Left forelimb (tissue), 1 donor: Measurements from ENCODE around the gene TTC24.

Experiments used
- DNase-seq: peaks from one replicate; pipeline ENCODE4 v3.0.0-alpha.2; 2018; ENCODE audit warnings: low spot score

TTC24 gene

DNA sequence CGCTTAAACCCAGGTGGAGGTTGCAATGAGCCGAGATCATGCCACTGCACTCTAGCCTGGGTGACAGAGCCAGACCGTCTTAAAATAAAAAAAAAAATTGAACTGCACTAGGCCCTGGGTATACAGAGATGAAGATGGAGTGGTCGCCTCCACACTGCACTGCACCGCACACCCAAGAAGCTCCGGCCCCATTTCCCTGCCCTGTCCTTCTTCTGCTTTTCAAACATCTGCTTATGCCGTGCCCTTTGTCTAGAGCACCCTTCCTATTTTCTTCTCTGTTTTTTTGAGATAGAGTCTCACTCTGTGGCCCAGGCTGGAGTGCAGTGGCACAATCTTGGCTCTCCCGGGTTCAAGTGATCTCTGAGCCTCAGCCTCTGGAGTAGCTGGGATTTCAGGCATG is 24.6 kb upstream of the TTC24 start:
- no peak for DNase-seq

- DNase-seq: no peak
Observed at GRCh38 chr1:156555715-156556114, 23.8 kb upstream of the TTC24 start.

DNA sequence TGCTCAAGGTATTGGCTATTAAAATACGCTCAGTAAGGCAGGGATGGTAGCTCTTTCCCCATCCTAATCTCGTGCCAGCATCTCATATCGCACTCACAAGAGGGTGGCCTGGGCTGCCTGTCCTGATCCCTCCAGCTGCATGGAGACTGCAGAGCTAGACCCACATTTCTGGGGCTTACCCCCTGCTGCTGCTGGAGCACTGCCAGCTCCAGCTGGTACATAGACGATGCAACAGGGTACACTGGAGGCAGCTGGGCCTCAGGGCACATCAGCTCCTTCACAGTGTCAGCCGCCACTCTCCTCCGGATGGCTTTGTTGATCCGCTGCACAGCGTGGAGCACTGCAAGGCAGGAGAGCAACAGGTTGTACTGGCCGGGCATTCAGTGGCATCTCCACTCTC is 23.2 kb upstream of the TTC24 start:
- DNase-seq: no peak

DNA sequence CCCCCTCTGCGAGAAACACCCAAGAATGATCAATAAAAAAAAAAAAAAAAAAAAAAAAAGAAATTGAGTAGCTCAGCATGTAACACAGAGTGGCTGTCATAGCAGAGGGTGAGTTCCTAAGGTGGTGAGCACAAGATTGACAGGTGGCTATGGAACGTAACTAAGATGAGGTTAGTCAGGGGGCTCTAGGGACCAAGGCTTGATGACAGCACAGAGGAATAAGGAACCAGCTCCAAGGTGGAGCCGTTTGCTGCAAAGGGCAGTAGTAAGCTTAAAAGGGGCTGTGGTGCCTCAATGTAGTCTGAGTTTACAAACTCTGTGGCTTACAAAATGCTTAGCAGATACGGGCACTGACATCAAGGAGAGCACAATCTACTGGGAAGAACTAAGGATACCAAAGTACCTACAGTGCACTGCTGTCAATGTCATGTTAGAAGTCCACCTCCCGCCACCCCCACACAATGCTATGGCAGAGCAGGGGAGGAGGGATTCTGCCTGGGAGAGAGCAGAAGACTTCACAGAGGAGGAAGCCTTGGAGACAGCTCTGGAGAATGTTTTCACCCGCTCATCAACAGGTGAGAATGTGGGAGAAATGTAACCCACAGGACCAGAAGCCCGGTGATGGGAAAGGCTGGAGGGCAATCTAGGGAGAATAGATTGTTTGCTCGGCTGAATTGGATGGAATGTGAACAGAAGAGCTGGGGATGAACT is 20.3 kb upstream of the TTC24 start:
- DNase-seq: no peak

DNA sequence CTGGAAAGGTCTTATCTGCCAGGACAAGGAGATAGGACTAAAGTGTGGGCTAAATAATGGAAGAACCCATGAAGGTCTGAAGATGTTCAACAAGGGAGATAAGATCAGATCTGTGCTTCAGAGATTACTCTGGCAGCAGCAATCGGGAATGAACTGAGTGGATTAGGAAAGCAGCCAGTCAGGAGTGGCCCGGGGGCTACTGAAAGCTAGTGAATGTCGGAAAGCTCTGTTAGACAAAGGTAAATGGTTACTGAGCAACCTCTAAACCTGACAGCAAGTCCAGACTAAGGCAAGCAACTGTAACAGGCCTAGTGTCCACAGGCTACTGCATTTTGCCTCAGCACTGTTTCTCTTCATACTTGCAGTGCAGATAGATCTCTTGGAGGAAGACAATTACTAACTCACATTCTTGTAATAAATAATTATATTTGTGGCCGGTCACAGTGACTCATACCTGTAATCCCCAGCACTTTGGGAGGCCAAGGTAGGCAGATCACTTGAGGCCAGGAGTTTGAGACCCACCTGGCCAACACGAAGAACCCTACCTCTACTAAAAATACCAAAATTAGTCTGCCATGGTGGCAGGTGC is 19.6 kb upstream of the TTC24 start:
- no peak for DNase-seq

DNA sequence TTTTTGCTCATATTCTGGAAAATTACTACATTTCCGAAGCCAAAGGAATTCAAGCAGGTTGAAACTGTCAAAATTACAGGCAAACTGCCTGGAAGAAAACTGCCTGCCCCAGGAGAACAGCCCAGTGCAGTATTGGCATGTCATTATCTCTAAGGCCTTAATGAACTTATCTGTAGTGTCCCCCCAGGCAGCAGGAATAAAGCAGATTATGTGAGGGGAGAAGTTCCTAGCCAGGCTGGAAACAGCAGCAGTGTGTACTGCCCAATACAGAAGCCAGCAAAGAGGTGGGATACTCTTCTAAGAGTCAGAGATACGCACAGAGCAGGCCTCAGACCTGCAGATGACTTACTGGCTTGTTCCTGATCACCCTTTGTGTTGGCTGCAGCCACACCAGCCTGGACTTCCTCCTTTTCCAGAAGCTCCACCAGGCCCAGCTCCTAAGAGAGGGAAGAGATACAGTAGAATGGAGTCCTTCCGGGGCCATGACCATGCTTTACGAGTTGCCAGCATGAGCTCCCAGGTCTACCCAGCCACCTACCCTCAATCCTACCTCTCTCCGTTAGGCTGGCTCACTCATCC is 18.8 kb upstream of the TTC24 start:
- DNase-seq: no peak

- no peak for DNase-seq
Observed at GRCh38 chr1:156565519-156565918, 14.0 kb upstream of the TTC24 start.

DNA sequence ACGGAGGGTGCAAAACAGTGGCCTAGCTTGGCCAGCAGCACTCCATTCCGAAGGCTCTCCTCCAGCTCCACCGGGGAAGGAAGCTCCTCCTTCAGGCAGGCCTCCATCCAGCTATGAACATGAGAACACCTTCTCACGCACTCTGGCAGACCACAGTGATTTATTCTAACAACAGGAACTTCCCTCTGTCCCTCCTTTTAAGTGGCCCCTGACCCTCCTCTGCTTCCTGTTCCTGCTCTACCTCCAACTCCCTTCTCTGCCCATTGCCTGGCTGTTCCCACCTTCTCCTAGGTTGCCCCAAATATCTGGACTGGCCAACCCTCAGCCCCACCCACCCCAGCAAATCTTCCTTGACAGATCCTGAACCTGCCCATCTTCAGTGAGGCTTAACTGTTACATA is 13.1 kb upstream of the TTC24 start:
- DNase-seq: no peak

DNA sequence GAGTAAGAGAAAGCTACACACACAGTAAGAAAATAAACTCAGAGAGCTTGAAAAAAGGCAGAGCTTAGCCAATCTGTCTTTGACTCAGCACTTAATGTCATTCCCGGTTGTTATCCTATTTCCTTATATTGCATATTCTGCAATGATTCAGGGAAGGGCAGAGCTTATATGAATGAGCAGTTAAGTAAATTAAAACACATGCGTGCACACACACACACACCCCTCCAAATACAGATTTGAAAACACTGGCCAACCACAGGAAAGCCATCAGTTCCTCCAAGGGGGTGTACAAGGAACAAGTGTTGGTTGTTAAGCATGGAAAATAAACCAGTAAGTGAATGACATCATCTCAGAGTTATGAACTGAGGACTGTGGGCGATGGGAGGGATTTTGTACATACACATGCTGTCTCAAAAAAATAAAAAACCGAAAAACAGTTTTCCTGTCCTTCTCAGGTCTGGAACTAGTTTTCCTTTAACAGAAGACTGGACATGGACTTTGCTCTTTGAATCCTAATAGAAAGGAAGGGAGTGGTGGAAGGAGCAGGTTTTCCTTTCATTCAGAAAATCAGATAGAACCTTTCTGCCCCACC is 8.2 kb upstream of the TTC24 start:
- no peak for DNase-seq

DNA sequence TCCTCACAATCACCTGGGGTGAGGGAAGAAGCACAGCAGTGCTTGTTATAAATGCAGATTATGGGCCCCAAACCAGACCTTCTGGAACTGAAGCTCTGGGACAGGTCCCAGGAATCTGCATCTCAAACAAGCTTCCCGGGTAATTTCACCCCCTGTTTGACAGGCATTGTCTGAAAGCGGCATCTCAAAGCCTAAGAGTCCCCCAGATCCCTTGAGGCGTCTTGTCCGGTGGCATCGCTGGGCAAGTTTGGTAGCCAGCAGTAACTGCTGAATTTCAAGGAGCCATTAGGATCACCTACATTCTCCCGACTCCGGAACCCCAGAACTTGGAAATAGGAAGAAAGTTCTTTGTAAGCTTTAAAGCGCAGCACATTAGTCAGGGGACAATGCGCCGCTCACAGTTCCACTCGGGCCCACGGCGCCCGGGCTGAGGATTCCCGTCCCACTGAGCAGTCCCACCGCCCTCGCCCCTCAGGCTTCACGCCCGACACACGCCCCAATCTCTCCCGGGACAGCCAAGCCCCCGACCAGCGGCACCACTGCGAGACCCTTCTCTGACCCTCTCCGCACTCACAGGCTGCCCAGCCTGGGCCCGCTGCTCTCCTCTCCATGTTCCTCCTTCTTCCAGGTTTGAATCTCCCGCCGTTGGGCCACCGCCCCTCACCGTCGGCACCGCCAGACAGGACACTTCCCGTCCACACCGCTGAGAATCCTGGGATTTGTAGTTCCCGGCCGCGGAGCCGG is 7.4 kb upstream of the TTC24 start, which contains the start of gene IQGAP3:
Gene IQGAP3, minus strand, starts transcription at position 647 of the 744 bp plus-strand sequence. Its CDS starts 36 bp downstream, at position 611.
- peak; percentile 92 for DNase-seq

- DNase-seq: no peak
Observed at GRCh38 chr1:156572663-156573018, 6.9 kb upstream of the TTC24 start.

DNA sequence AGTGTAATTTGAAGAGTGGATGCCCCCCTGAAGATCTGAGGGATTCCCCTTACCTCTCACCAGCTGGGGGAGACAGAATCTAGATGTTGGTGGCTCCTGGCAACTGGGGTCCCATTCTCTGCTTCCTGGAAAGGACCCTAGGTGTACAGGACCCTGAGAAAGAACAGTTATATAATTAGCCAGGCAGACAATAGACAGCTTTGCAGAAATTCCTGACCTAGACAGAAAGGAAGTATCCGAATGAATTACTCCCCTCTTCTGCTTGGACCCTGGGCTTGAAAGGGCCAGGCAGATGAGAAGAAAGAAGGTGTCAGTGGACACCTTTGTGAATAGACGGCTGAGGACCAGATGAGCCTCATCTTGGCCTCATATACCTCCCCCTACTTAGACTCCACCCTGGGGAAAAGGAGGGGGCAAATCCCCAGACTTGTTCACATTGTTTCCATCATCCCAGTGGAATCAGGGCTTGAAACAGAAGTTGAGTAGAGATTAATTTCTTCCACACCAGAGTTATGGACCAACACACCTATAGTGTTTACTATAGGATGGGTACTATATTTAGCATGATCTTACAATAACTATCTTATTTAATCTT is 5.4 kb upstream of the TTC24 start:
- DNase-seq: no peak

DNA sequence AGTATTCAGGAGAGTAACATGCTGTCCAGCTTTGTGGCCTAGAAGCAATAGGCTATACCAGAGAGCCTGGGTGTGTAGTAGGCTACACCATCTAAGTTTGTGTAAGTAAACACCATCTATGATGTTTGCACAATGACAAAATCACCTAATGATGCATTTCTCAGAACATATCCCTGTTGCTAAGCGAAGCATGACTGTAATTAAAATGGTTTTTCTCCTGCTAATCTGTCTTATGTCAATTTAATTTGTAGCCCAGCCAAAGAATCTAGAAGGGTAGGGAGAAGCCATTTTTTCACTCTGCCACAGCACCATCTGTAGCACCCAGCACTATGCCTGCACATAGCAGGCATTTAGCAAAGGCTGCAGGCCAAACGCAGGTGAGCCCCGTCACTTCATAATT is 2.0 kb upstream of the TTC24 start:
- no peak for DNase-seq

DNA sequence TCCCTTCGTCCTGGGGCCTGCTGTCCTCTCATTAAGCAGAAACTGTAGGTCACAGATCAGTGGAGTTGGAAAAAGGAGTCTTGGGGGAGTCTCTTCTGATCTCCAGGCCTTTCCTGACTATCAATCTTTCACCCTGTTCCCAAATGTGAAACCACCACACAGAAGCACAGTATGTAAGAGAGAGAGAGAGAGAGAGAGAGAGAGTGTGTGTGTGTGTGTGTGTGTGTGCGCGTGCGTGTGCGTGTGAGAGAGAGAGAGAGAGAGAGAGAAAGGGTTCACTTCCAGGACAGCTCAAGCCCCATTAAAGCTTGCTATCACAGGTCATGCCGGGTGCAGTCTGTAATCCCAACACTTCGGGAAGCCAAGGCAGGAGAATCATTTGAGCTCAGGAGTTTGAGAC is 1.5 kb upstream of the TTC24 start:
- DNase-seq: no peak

DNA sequence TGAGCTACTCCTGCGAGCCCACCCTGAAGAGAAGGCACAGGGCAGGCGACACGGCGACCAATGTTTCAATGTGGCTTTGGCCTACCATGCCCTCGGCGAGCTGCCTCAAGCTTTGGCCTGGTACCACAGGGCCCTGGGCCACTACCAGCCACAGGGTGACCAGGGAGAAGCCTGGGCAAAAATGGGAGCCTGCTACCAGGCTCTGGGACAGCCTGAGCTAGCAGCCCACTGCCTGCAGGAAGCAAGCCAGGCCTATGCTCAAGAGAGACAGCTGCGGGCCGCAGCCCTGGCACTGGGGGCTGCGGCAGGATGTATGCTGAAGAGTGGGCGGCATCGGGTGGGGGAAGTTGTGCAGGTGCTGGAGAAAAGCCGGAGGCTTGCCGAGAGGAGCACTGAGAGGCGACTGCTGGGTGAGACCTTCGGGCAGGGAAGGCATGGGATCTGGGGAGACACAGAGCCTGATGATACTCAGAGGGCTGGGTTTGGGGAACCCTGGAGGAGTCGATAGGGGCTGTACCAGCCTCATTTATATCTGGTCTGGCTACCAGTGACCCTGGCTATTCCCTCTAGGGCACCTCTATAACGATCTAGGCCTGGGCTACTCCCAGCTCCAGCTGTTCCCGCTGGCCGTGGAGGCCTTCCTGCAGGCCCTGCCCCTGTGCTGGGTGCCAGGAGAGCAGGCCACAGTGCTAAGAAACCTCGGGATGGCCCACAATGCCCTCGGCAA is 2.3 kb downstream of the TTC24 start:
- no peak for DNase-seq

- DNase-seq: no peak
Observed at GRCh38 chr1:156582388-156583017, 3.0 kb downstream of the TTC24 start.

- no peak for DNase-seq
Observed at GRCh38 chr1:156583821-156584622, 4.5 kb downstream of the TTC24 start.

DNA sequence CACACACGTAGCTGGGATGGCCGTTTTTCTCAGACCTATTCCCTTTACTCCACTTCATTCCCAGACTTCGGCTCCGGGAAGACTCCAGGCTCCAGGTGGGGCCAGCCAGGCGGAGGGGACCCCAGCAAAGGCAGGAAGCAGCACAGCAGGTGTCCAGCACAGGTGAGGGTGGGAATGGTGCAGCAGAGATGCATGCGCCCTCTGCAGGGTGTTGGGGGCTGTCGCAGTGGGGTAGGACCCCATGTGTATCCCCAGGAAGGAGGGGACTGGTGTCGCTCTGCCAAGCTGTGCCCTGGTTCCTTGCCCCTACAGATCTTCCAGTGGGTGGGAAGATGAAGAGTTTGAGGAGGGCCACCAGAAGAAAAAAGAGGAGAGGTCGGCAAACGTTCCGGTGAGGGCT is 5.3 kb downstream of the TTC24 start:
- no peak for DNase-seq

GRCh38 chr1:156586323-156586722 is 6.8 kb downstream of the TTC24 start:
- DNase-seq: no peak

- DNase-seq: no peak
Observed at GRCh38 chr1:156586892-156587477, 7.5 kb downstream of the TTC24 start.
